D721Med (cell line): ENCODE measurements around the gene PPP1R12A.
"Not testable (repeated sequence)": the region's sequence is repeated elsewhere in the genome, so short reads cannot be mapped to it uniquely, and the experiment has no call there.

Source experiments
- DNase-seq: peaks from one replicate; pipeline ENCODE4 v3.0.0; 2011; ENCODE audit warnings: low spot score; ENCODE audit not compliant: insufficient read length
- FAIRE-seq: peaks from 2 replicates; lab custom pipeline; 2011; peaks lifted over from hg19 to GRCh38; lab: Jason Lieb, UNC
- CTCF ChIP-seq: IDR thresholded peaks from 2 replicates; pipeline ENCODE4 v1.5.1; 2012; ENCODE audit warnings: mild to moderate bottlenecking, control low read depth; ENCODE audit not compliant: insufficient read depth; ENCODE audit errors: missing control alignments

The PPP1R12A gene

DNA sequence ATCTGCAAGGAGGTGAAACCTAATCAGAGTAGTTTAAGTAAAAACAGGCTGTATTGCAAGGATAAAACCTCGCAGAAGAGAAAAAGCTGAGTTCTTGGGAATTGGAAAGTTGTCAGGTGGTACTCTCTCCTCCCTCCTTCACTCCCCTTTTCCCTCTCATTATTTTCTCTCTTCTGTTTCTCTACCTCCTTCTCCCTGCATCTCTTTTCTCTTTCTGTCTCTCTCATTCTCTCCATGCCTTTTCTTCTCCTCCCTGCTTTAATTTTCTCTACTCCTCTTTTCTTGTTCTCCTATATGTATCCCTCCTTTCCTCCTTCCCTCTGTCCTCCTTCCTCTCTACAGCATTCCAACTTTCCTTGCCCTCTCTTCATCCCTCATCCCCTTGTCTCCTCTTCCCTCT is 14.2 kb upstream of the PPP1R12A start:
- no peak for DNase-seq
- no peak for FAIRE-seq
- no peak for TF ChIP-seq CTCF

GRCh38 chr12:79945433-79945832 is 10.5 kb upstream of the PPP1R12A start:
- FAIRE-seq (no peak), DNase-seq (no peak)
- TF ChIP-seq CTCF, result no peak

DNA sequence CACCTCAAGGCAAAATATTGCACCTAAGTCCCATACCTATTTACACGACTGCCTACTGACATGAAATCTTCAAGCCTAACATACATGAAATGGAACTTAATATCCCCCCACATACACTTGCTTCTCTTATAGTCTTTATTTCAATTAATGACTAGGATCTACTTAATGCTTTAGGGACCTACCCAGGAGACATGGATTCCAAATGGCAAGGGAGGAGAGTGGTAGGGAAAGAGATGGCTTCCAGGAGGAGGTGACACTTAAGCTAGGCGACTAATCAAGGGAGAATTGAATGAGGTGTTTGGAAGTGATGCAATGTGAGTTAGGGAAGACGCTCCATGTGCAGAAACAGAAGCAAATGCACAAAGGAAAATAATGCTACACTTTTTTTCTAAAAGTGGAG is 9.7 kb upstream of the PPP1R12A start:
- DNase-seq (no peak), FAIRE-seq (no peak)
- no peak for TF ChIP-seq CTCF

DNA sequence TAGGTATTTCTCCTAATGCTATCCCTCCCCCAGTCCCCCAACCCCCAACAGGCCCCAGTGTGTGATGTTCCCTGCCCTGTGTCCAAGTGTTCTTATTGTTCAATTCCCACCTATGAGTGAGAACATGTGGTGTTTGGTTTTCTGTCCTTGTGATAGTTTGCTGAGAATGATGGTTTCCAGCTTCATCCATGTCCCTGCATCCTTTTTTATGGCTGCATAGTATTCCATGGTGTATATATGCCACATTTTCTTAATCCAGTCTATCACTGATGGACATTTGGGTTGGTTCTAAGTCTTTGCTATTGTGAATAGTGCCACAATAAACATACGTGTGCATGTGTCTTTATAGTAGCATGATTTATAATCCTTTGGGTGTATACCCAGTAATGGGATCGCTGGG is 7.9 kb upstream of the PPP1R12A start:
- not testable (repeated sequence) for DNase-seq, FAIRE-seq

GRCh38 chr12:79939728-79940310 is 4.9 kb upstream of the PPP1R12A start:
- no peak for DNase-seq
- FAIRE-seq, result no peak
- TF ChIP-seq CTCF, result no peak

DNA sequence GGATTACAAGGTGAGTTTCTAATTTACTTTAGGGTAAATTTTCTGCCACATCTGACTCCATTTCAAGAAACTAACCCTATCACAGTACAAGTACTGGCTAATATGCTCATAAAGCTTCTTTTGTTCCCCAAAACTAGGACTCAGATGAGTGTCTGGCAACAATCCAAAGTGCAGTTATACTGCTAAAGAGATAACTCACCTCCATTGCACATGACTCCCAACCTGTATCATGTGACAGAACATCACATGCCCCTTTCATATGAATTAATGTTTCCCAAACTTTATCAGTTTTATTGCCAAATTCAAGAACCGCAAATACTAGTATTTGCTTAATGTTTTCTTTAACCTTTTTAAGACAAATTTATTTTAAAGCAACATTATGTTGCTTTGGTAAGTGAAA is 3.9 kb upstream of the PPP1R12A start:
- no peak for TF ChIP-seq CTCF
- no peak for FAIRE-seq
- no peak for DNase-seq

- DNase-seq (no peak), FAIRE-seq (no peak)
- TF ChIP-seq CTCF, result no peak
Measured at GRCh38 chr12:79936670-79937069, 1.8 kb upstream of the PPP1R12A start.
